GM12874 (cell line): ENCODE data around the gene IFT81.

ENCODE experiments used
- CTCF ChIP-seq: IDR thresholded peaks from 2 replicates; pipeline ENCODE4 v1.5.1; 2011; ENCODE audit warnings: low read depth, mild to moderate bottlenecking, control low read depth, low read length, moderate library complexity; ENCODE audit not compliant: insufficient read depth

IFT81 gene

GRCh38 chr12:110146986-110147385 lies 22.8 kb downstream of the IFT81 start:
- no peak for TF ChIP-seq CTCF

- no peak for TF ChIP-seq CTCF
Measured at GRCh38 chr12:110149086-110149660, 25.0 kb downstream of the IFT81 start.

- TF ChIP-seq CTCF, result no peak
Measured at GRCh38 chr12:110156766-110157165, 32.6 kb downstream of the IFT81 start.

- no peak for TF ChIP-seq CTCF
Measured at GRCh38 chr12:110157539-110157938, 33.4 kb downstream of the IFT81 start.

GRCh38 chr12:110159671-110160245 lies 35.6 kb downstream of the IFT81 start:
- no peak for TF ChIP-seq CTCF

- TF ChIP-seq CTCF, result no peak
Measured at GRCh38 chr12:110165540-110166159, 41.5 kb downstream of the IFT81 start.

- TF ChIP-seq CTCF, result no peak
Measured at GRCh38 chr12:110168732-110169455, 44.7 kb downstream of the IFT81 start.
